GM12878 (cell line): ENCODE measurements around the gene CFAP58. TPM values are rescaled to one million over a fixed set of nuclear protein-coding genes. Genes with fewer than 3 reads are reported as not detected.

Experiments used
- CHD1 ChIP-seq: IDR thresholded peaks from 2 replicates; pipeline ENCODE4 v1.6.1; 2012; ENCODE audit warnings: low read depth, low read length, improper control_type of control experiment
- EED ChIP-seq: sonication (generic); IDR thresholded peaks from 2 replicates; pipeline ENCODE4 v1.6.1; 2016; ENCODE audit warnings: antibody characterized with exemption, low read depth
- IKZF1 ChIP-seq: fragments of 450-650 bp; conservative IDR thresholded peaks from 2 replicates; pipeline ENCODE4 v1.6.1; 2017; ENCODE audit warnings: antibody characterized with exemption, mild to moderate bottlenecking
- PBX3 ChIP-seq: IDR thresholded peaks from 2 replicates; pipeline ENCODE4 v1.6.1; 2011; ENCODE audit warnings: mild to moderate bottlenecking, low read depth, low read length, moderate library complexity; ENCODE audit not compliant: insufficient replicate concordance
- PML ChIP-seq: IDR thresholded peaks from 2 replicates; pipeline ENCODE4 v1.6.1; 2012; ENCODE audit warnings: low read length, inconsistent platforms
- RUNX3 ChIP-seq: IDR thresholded peaks from 2 replicates; pipeline ENCODE4 v1.6.1; 2012; ENCODE audit warnings: low read length, inconsistent platforms
- SREBF2 ChIP-seq: IDR thresholded peaks from 2 replicates; pipeline ENCODE4 v1.6.1; 2012; ENCODE audit warnings: mild to moderate bottlenecking, low read length
- polyA plus RNA-seq, 11 experiments: library from polyadenylated mRNA; depleted of rRNA in 4 of 11; unstranded in 6 of 11; stranded (reverse) in 5 of 11; fragments of >200 nt; fragmentation: Nextera tagmentation in 4 of 11; fragmentation: Illumina TruSeq in 1 of 11; extraction: Ambion mirVana in 4 of 11; extraction: Trizol in 1 of 11; gene quantifications; 1 replicate in 1 of 11; 2 replicates in 10 of 11; pipeline versions ENCODE4 v1.2.1 to v1.2.3, GENCODE V29; 2011 to 2016; ENCODE audit warnings: inconsistent platforms in 2 of 11, missing spikeins in 2 of 11, low read depth in 1 of 11
- total RNA-seq, 4 experiments: library from RNA; depleted of rRNA in 3 of 4; stranded (reverse); fragments of >200 nt in 3 of 4; fragmentation: Illumina TruSeq in 1 of 4; extraction: Trizol in 1 of 4; gene quantifications; 2 replicates each; pipeline versions ENCODE4 v1.2.1 to v1.2.3, GENCODE V29; 2013 to 2021
- TF ChIP-seq, protein P1 (sequence below): fragments of 450-650 bp; IDR thresholded peaks from 2 replicates; pipeline ENCODE4 v1.6.1; 2016; ENCODE audit warnings: mild to moderate bottlenecking
- TF ChIP-seq, protein P2 (sequence below): IDR thresholded peaks from 2 replicates; pipeline ENCODE4 v1.6.1; 2011; ENCODE audit warnings: borderline replicate concordance, low read depth, mild to moderate bottlenecking, moderate library complexity, mixed read lengths, low read length; ENCODE audit not compliant: insufficient read depth; ENCODE audit errors: extremely low read length

CFAP58 gene
- total and polyA plus RNA-seq, 10 of the 15 experiments (the other 5 are each of a cell fraction or from before 2014, with no cell fraction given), result 0.03 to 0.35 (median 0.21) TPM

- TF ChIP-seq, protein P1, sequence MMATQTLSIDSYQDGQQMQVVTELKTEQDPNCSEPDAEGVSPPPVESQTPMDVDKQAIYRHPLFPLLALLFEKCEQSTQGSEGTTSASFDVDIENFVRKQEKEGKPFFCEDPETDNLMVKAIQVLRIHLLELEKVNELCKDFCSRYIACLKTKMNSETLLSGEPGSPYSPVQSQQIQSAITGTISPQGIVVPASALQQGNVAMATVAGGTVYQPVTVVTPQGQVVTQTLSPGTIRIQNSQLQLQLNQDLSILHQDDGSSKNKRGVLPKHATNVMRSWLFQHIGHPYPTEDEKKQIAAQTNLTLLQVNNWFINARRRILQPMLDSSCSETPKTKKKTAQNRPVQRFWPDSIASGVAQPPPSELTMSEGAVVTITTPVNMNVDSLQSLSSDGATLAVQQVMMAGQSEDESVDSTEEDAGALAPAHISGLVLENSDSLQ, result no peak
- TF ChIP-seq SREBF2, result no peak
- TF ChIP-seq IKZF1, result peak; percentile 30; the same call in 1 of the 2 replicates
- TF ChIP-seq, protein P2, sequence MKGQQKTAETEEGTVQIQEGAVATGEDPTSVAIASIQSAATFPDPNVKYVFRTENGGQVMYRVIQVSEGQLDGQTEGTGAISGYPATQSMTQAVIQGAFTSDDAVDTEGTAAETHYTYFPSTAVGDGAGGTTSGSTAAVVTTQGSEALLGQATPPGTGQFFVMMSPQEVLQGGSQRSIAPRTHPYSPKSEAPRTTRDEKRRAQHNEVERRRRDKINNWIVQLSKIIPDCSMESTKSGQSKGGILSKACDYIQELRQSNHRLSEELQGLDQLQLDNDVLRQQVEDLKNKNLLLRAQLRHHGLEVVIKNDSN, result no peak
- no peak for TF ChIP-seq EED
- no peak for TF ChIP-seq PBX3
- TF ChIP-seq CHD1, result no peak
- TF ChIP-seq RUNX3, result peak; percentile 43; the same call in 1 of the 2 replicates
- TF ChIP-seq PML, result no peak
Observed at GRCh38 chr10:104351061-104351702, 2.5 kb upstream of the CFAP58 start (continued).
